Subcutaneous adipose tissue (tissue), 4 donors: ENCODE results near the gene PDE4D. TPM values are rescaled to one million over a fixed set of nuclear protein-coding genes. Genes with fewer than 3 reads are reported as not detected.

ENCODE experiments used
- CTCF ChIP-seq: fragments of 450-650 bp; IDR thresholded peaks from one replicate; pipeline ENCODE4 v1.5.1; 2016; ENCODE audit warnings: low read depth, mild to moderate bottlenecking, control low read depth, antibody characterized with exemption, moderate library complexity
- total RNA-seq, 4 donors: library from RNA; depleted of rRNA; stranded (reverse); fragments of >200 nt; gene quantifications; one replicate each; pipeline ENCODE4 v1.1.0, GENCODE V29; 2016

Gene PDE4D
- total RNA-seq, 4 donors from 2014 or later: 15.0 to 24.0 (median 18.5) TPM

GRCh38 chr5:59171131-59171530 lies 722.4 kb downstream of the PDE4D start:
- TF ChIP-seq CTCF: no peak

GRCh38 chr5:59169768-59170150 lies 723.8 kb downstream of the PDE4D start:
- no peak for TF ChIP-seq CTCF

GRCh38 chr5:59169081-59169767 lies 724.3 kb downstream of the PDE4D start:
- no peak for TF ChIP-seq CTCF

- no peak for TF ChIP-seq CTCF
Observed at GRCh38 chr5:59168067-59168466, 725.5 kb downstream of the PDE4D start.

- TF ChIP-seq CTCF: no peak
Observed at GRCh38 chr5:59164041-59164830, 729.3 kb downstream of the PDE4D start.

GRCh38 chr5:59161221-59162105 lies 732.1 kb downstream of the PDE4D start:
- no peak for TF ChIP-seq CTCF
